GM10248 (cell line): ENCODE results near the gene TUBB6.

Experiments used
- CTCF ChIA-PET: fragments of 300-600 bp; sonication (Branson Sonifier 250); formaldehyde crosslinking; extraction: SDS; loops from one replicate; lab custom pipeline; 2021; ENCODE audit warnings: antibody characterized with exemption; lab: Yijun Ruan, JAX
- POLR2A ChIA-PET: fragments of 350-650 bp; sonication (Branson Sonifier 250); formaldehyde crosslinking; extraction: SDS; loops from one replicate; lab custom pipeline; 2020; ENCODE audit warnings: antibody characterized with exemption; lab: Yijun Ruan, JAX
- DNase-seq: peaks from one replicate; pipeline ENCODE4 v3.0.0; 2012; ENCODE audit errors: extremely low spot score
- TF ChIP-seq, protein P1 (sequence below): IDR thresholded peaks from 2 replicates; pipeline ENCODE4 v1.5.1; 2012; ENCODE audit warnings: mild to moderate bottlenecking, low read depth; ENCODE audit errors: extremely low read depth, missing control alignments, control extremely low read depth

The TUBB6 gene

DNA sequence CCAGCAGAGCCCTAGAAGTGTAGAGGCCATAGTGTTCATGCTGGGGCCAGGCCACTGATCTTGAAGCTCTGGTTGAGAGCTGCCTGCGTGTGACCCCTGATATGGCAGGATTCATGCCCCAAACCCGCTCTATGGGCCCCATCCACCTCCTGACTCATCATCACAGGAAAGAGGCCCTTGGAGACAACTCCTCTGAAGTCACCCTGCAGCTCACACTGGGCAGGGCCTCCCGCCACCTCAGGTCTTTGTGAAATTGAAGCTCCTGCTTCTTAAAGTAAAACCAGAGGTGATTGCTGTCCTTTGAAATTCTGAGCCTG lies 12.0 kb upstream of the TUBB6 start:
- no peak for DNase-seq
- CTCF ChIA-PET, result interaction anchor here (0.9 kb wide), 1 partner anchor 16 kb away, joined by 3 read pairs; no protein-coding TSS in a partner anchor
- TF ChIP-seq, protein P1, sequence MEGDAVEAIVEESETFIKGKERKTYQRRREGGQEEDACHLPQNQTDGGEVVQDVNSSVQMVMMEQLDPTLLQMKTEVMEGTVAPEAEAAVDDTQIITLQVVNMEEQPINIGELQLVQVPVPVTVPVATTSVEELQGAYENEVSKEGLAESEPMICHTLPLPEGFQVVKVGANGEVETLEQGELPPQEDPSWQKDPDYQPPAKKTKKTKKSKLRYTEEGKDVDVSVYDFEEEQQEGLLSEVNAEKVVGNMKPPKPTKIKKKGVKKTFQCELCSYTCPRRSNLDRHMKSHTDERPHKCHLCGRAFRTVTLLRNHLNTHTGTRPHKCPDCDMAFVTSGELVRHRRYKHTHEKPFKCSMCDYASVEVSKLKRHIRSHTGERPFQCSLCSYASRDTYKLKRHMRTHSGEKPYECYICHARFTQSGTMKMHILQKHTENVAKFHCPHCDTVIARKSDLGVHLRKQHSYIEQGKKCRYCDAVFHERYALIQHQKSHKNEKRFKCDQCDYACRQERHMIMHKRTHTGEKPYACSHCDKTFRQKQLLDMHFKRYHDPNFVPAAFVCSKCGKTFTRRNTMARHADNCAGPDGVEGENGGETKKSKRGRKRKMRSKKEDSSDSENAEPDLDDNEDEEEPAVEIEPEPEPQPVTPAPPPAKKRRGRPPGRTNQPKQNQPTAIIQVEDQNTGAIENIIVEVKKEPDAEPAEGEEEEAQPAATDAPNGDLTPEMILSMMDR, result no peak
- POLR2A ChIA-PET, result interaction anchor here (0.6 kb wide), 1 partner anchor 370 kb away, joined by 3 read pairs; no protein-coding TSS in a partner anchor

DNA sequence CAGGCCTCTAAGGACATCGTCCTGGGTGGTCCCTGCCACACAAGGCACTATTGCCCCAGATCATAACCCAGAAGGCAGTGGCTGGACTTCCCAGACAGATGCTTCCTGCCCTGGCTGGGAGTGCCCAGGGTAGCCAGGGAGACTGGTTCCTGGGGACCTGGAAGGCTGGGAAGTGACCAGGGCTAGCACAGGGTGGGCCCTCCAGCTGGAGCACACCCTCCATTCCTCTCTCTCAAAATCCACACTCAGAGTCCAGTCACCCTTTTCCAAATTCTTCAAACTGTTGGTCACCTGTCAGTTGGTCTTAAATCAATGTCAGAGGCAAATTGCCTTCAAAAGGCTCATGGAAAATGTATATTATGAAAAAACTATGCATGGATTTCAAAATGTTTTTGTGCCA lies 11.6 kb upstream of the TUBB6 start:
- CTCF ChIA-PET, result interaction anchor here (0.9 kb wide), 1 partner anchor 17 kb away, joined by 3 read pairs; no protein-coding TSS in a partner anchor
- DNase-seq, result no peak
- POLR2A ChIA-PET, result interaction anchor here (0.6 kb wide), 1 partner anchor 370 kb away, joined by 3 read pairs; no protein-coding TSS in a partner anchor
- TF ChIP-seq, protein P1, result no peak

DNA sequence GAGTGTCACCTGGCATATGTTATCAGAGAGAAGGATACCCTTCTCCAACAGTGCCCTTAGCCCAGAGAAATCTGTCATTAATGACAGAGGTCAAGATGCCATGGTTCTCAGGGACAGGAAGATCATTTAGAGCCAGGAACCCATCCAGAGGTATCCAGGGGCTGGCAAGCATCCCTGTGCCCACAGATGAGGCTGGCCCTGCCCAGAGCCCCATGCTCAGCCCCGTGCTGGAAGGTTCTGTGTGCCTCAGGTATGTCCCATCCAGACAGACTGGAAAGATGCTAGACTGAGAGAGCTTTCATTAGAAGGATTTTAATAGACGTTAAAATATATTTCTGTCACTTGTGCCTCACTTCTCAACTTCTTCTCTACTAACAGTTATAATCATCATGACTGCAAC lies 8.2 kb upstream of the TUBB6 start:
- POLR2A ChIA-PET, result no interaction called here

DNA sequence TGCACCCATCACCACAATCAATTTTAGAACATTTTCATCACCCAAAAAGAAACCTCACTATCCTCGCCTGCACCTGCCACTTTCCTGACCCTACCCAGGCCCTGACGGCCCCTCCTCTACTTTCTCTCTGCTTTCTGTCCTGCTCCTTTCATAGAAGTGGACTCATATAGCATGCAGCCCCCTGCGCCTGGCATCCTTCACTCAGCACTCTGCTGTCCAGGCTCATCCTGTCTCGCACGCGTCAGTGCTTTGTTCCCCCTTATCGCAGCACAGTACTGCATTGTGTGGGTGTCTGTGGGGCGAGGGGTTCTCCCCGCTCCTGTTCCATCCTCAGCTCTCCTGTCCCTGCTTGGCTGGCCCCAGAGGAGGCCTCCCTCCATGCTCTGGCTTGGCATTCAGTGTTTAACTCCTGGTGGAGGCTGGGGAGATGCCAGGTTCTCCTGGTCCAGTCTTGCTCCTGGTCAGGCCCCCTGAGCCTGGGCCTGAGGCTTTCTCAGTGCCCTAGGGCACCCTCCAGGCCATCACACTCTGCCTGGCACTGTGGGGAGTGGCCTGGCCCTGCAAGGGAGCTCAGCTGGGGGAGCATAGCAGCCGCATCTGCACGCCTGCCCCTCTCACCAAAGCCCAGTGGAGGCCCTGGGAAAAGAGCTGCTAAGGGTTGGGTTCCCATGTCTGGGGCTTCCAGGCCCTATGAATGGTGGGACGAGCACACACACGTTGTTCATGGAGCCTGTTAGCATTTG lies 6.6 kb upstream of the TUBB6 start:
- TF ChIP-seq, protein P1, result no peak
- ChIA-PET POLR2A (no interaction called here), CTCF (interaction anchor here (2.0 kb wide), 1 partner anchor 29 kb away, joined by 6 read pairs; no protein-coding TSS in a partner anchor)
- DNase-seq, result no peak

More for the DNA sequence above, 8.2 kb upstream of the TUBB6 start:
- CTCF ChIA-PET, result interaction anchor here (1.1 kb wide), 1 partner anchor 27 kb away, joined by 4 read pairs; no protein-coding TSS in a partner anchor
- TF ChIP-seq, protein P1, result no peak
- no peak for DNase-seq

DNA sequence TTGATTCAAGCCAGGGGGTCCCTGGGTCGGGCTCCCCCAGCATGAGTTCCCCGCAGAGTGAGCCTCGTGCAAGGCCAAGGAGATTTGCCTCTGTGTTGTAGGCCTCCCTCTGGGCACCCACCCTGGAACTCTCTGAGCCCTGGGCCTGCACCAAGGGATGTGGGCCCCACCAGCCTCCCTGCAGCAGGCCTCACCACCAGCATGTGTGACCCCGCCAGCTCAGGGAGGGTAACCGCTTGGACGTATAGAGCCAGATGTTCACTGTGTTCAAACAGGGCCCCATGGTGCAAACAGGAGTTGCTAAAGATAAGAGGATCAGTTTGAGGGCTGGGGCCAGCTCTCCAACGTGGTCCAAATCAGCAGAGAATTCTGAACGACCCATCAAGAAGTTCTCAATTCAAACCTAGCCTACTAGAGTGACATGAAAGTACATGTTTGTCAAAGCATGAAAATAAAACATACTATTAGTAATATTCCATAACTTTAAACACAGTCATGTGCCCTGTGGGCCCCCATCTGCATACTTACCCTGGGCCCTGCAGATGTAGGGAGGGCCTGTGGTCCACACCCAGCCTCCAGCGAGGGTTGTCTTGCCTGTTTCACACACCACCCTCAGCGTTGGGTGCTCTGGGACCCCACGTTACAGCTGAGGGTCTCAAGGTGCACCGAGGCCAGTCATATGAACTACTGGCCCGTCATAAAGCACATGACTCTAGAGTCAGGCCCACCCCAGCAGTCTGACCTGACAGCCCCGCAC lies 5.5 kb upstream of the TUBB6 start:
- POLR2A ChIA-PET, result no interaction called here
- DNase-seq, result no peak
- CTCF ChIA-PET, result interaction anchor here (2.0 kb wide), 1 partner anchor 30 kb away, joined by 6 read pairs; no protein-coding TSS in a partner anchor

More for the DNA sequence above, 5.5 kb upstream of the TUBB6 start:
- TF ChIP-seq, protein P1, result no peak
